Heart left ventricle (tissue), 13 donors: ENCODE measurements around the gene CEP170.

Experiments
- CTCF ChIP-seq, 12 donors: fragments of 200-600 bp; sonication (generic) in 4 of 12; IDR thresholded peaks; one replicate each; pipeline versions ENCODE4 v1.5.0 to v1.8.0; 2018 to 2022; ENCODE audit warnings: antibody characterized with exemption in 12 of 12, mild to moderate bottlenecking in 5 of 12
- POLR2A ChIP-seq, 2 donors: fragments of 450-650 bp; IDR thresholded peaks; one replicate each; pipeline ENCODE4 v1.6.1; 2017; ENCODE audit warnings: antibody characterized with exemption in 2 of 2, mild to moderate bottlenecking in 2 of 2, moderate library complexity in 2 of 2
- donor health status: ischemic (EF 13 %, LVEDD 7.1; RV severe dilation, severe dysfunction).
- donor health status: DM: no; HTN: yes; CAD: no.
- donor health status: DM: no; HTN: no; CAD: no.
- donor health status: ischemic (EF 25% LVEDD 6.9; RV normal size, moderate dysfunction).
- donor health status: ischemic (EF 25% LVEDD 5.7; RV mildly dilated, moderate dysfunction).
- donor health status: ischemic (EF 35%, LVEDD 5.7; RV mildly dilated, moderate dysfunction).
- donor health status: nonischemic (EF 11% LVEDD 7.7; RV severe dilation, severe dysfunction).
- donor health status: DM: yes; HTN: yes; CAD: no.
- donor health status: PGD.
- donor health status: ischemic (EF 29% LVEDD 5.4; RV normal size, mild dysfunction).
- donor health status: nonischemic (EF 23%, LVEDD 6.1; RV moderate dilation, normal function).

- TF ChIP-seq CTCF (IDR thresholded peaks at IDR 0.05) (no peak), POLR2A (IDR thresholded peaks at IDR 0.05) (no peak)
These were observed 18.9 kb upstream of the CEP170 start for GRCh38 chr1:243273945-243274344.
